ENCODE results near the gene PHKA2. TPM values are rescaled to one million over a fixed set of nuclear protein-coding genes. Genes with fewer than 3 reads are reported as not detected.

PHKA2 gene
- total and polyA plus RNA-seq, 10 of the 15 experiments (the other 5 are each of a cell fraction or from before 2014, with no cell fraction given), result 1.4 to 25.6 (median 15.4) TPM

DNA sequence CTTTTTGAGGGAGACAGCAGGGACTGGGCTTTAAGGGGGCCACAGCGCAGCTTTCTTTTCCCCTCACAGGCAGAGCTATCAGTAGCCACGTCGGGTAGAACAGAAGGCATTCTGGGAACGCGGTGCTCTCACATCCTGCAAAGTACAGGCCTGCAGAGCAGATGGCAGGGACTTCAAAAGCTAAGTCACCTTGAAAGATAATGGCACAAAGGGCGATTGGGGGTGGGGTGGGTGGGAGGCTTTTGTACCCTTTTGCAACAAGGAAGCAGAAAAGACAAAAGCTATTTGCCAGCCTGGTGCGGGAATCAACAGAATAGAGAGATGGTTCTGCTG lies 93.9 kb downstream of the PHKA2 start:
- H3K4me2 ChIP-seq (ENCODE audit: control insufficient read depth, insufficient read depth), result no peak overlapping the region
- no peaks in the 10 kb centered on the region for H3K9me3 ChIP-seq (replicated peaks; ENCODE audit: control insufficient read depth, insufficient read depth, low read length)
- intact Hi-C loops (cut with micrococcal nuclease; ENCODE audit: unreplicated experiment), result no loop called here
- DNase-seq (ENCODE audit: low read depth, low spot score) (no peak), FAIRE-seq (no peak), ATAC-seq (no peak)
- no peak overlapping the region for H3K27ac ChIP-seq (ENCODE audit: control insufficient read depth, insufficient read depth)
- CTCF ChIA-PET, result no interaction called here
- SMC1A ChIA-PET (ENCODE audit: uncharacterized antibody, unreplicated experiment), result no interaction called here
- no peaks in the 10 kb centered on the region for H4K20me1 ChIP-seq (ENCODE audit: control insufficient read depth, insufficient read depth)
- in situ Hi-C loops (cut with MboI), result loop anchor here (10.0 kb wide), 1 partner anchor 495 kb away; no protein-coding TSS in a partner anchor
- H3K4me3 ChIP-seq, result no peak overlapping the region
- POLR2A ChIA-PET, result no interaction called here
- 68% methylated on average over 7 of the region's 7 CpGs for WGBS (ENCODE audit: insufficient coverage, insufficient replicate concordance, low lambda C conversion rate, missing lambda C conversion rate)
- H3K79me2 ChIP-seq (ENCODE audit: control insufficient read depth, insufficient read depth, low read length), result no peaks in the 10 kb centered on the region
- H3K9ac ChIP-seq (ENCODE audit: control insufficient read depth, insufficient read depth, low read length), result no peak overlapping the region
- no peak for TF ChIP-seq FOXK2 (IDR thresholded peaks at IDR 0.05)
- TF ChIP-seq, protein P1, sequence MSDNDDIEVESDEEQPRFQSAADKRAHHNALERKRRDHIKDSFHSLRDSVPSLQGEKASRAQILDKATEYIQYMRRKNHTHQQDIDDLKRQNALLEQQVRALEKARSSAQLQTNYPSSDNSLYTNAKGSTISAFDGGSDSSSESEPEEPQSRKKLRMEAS (IDR thresholded peaks at IDR 0.05; ENCODE audit: low read depth, low read length), result no peak
- peaks cover 24% of the 10 kb centered on the region for H3K4me1 ChIP-seq (ENCODE audit: control insufficient read depth, insufficient read depth, low read length)
- no peaks in the 10 kb centered on the region for H3K36me3 ChIP-seq (ENCODE audit: control insufficient read depth in 2 of 2, insufficient read depth in 2 of 2, low read length in 1 of 2)
- no peaks in the 10 kb centered on the region for H3K27me3 ChIP-seq (replicated peaks in 1 of 2; ENCODE audit: control insufficient read depth in 2 of 2, insufficient read depth in 2 of 2, low read length in 1 of 2)
- H2AFZ ChIP-seq (ENCODE audit: control insufficient read depth, low read depth, low read length), result no peak overlapping the region
- RAD21 ChIA-PET (ENCODE audit: unreplicated experiment), result interaction anchor here (0.8 kb wide), 1 partner anchor 45 kb away, joined by 4 read pairs; no protein-coding TSS in a partner anchor
- no TSS peak for BruUV-seq (replicated peaks)

DNA sequence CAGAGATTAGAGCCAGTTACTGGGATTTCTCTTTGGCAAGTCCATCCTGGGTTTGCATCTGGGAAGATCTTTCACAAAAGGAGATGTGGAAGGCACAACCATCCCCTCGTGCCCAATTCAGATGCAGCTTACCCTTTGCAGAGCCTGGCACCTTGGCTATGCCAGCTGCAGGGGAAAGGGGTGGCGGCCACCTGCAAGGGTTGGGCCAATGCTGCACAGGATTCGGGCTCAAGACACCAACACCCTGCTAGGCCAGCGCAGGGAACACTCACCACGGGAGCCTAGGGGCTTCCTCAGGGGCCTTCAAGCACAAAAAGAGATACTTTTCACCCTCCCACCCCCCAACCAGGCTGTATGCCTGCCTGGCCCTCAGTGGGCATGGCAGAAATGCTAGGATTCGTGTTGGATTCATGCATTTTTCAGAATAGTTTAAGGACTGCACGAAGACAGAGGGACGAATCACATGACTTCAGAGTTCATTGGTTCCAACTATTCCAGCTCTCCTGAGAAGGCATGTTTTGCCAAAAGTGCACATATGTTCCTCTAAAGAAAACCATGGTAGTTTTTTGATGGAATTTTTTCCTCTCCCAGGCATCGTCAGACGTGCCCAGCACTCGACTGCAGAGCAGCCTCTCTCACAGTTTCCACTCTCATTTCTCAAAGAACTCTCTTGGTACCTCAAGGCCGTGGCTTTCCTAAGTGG lies 94.4 kb downstream of the PHKA2 start:
- FAIRE-seq, result no peak
- intact Hi-C loops (cut with micrococcal nuclease; ENCODE audit: unreplicated experiment), result loop anchor here (5.0 kb wide), 2 partner anchors 122 to 497 kb away; no protein-coding TSS in a partner anchor
- no peaks in the 10 kb centered on the region for H4K20me1 ChIP-seq (ENCODE audit: control insufficient read depth, insufficient read depth)
- H3K27me3 ChIP-seq (replicated peaks in 1 of 2; ENCODE audit: control insufficient read depth in 2 of 2, insufficient read depth in 2 of 2, low read length in 1 of 2), result no peaks in the 10 kb centered on the region
- H3K27ac ChIP-seq (ENCODE audit: control insufficient read depth, insufficient read depth), result no peak overlapping the region
- no peaks in the 10 kb centered on the region for H3K36me3 ChIP-seq (ENCODE audit: control insufficient read depth in 2 of 2, insufficient read depth in 2 of 2, low read length in 1 of 2)
- H3K79me2 ChIP-seq (ENCODE audit: control insufficient read depth, insufficient read depth, low read length), result no peaks in the 10 kb centered on the region
- in situ Hi-C loops (cut with MboI), result loop anchor here (5.0 to 10.0 kb wide), 2 partner anchors 212 to 495 kb away; no protein-coding TSS in a partner anchor
- 64% methylated on average over 12 of the region's 12 CpGs for WGBS (ENCODE audit: insufficient coverage, insufficient replicate concordance, low lambda C conversion rate, missing lambda C conversion rate)
- no TSS peak for BruUV-seq (replicated peaks)
- H3K9me3 ChIP-seq (replicated peaks; ENCODE audit: control insufficient read depth, insufficient read depth, low read length), result no peaks in the 10 kb centered on the region
- H3K9ac ChIP-seq (ENCODE audit: control insufficient read depth, insufficient read depth, low read length), result no peak overlapping the region
- DNase-seq (ENCODE audit: low read depth, low spot score), result no peak
- SMC1A ChIA-PET (ENCODE audit: uncharacterized antibody, unreplicated experiment), result interaction anchor here (1.1 kb wide), 1 partner anchor 33 kb away, joined by 3 read pairs; no protein-coding TSS in a partner anchor
- no peak overlapping the region for H3K4me2 ChIP-seq (ENCODE audit: control insufficient read depth, insufficient read depth)
- CTCF ChIA-PET, result no interaction called here
- peaks cover 28% of the 10 kb centered on the region for H3K4me1 ChIP-seq (ENCODE audit: control insufficient read depth, insufficient read depth, low read length)
- no peak overlapping the region for H2AFZ ChIP-seq (ENCODE audit: control insufficient read depth, low read depth, low read length)
- no peak for ATAC-seq
- POLR2A ChIA-PET, result interaction anchor here (0.5 kb wide), 1 partner anchor 32 kb away, joined by 8 read pairs; no protein-coding TSS in a partner anchor
- RAD21 ChIA-PET (ENCODE audit: unreplicated experiment), result interaction anchor here (0.8 kb wide), 1 partner anchor 45 kb away, joined by 4 read pairs; no protein-coding TSS in a partner anchor
- H3K4me3 ChIP-seq, result no peak overlapping the region
- no peak for TF ChIP-seq RELA (IDR thresholded peaks at IDR 0.05; ENCODE audit: borderline replicate concordance, partially characterized antibody)
- no peak for TF ChIP-seq ESRRA (IDR thresholded peaks at IDR 0.05; ENCODE audit: low read length)
- no peak for TF ChIP-seq STAT1 (conservative IDR thresholded peaks at IDR 0.05)
- no peak for TF ChIP-seq NFYA (IDR thresholded peaks at IDR 0.05; ENCODE audit: borderline replicate concordance, low read depth, low read length)
- no peak for TF ChIP-seq CREM (IDR thresholded peaks at IDR 0.05; ENCODE audit: low read depth)
- no peak for TF ChIP-seq BACH1 (IDR thresholded peaks at IDR 0.05; ENCODE audit: borderline replicate concordance)
- TF ChIP-seq, protein P2, sequence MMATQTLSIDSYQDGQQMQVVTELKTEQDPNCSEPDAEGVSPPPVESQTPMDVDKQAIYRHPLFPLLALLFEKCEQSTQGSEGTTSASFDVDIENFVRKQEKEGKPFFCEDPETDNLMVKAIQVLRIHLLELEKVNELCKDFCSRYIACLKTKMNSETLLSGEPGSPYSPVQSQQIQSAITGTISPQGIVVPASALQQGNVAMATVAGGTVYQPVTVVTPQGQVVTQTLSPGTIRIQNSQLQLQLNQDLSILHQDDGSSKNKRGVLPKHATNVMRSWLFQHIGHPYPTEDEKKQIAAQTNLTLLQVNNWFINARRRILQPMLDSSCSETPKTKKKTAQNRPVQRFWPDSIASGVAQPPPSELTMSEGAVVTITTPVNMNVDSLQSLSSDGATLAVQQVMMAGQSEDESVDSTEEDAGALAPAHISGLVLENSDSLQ (IDR thresholded peaks at IDR 0.05), result no peak
- no peak for TF ChIP-seq NR2F1 (conservative IDR thresholded peaks at IDR 0.05)
- TF ChIP-seq ATF7 (IDR thresholded peaks at IDR 0.05; ENCODE audit: low read depth), result no peak
- TF ChIP-seq NBN (IDR thresholded peaks at IDR 0.05), result no peak
- no peak for TF ChIP-seq TCF12 (IDR thresholded peaks at IDR 0.05; ENCODE audit: low read depth, low read length)
- TF ChIP-seq, protein P1 (IDR thresholded peaks at IDR 0.05; ENCODE audit: low read depth, low read length), result no peak
- TF ChIP-seq FOXM1 (IDR thresholded peaks at IDR 0.05; ENCODE audit: low read depth, low read length), result no peak
- no peak for TF ChIP-seq SMARCA5 (IDR thresholded peaks at IDR 0.05)
- TF ChIP-seq ZNF384 (IDR thresholded peaks at IDR 0.05; ENCODE audit: borderline replicate concordance, low read depth, low read length), result no peak

All from GM12878 (cell line).